Panc1 (cell line): Measurements from ENCODE around the gene SUMO1. TPM values are rescaled to one million over a fixed set of nuclear protein-coding genes. Genes with fewer than 3 reads are reported as not detected.
A peak's percentile ranks its signal among the peaks of the same experiment; 100 is the strongest.

Experiments
- ATAC-seq: fragments of 200-7000 bp; cut with Tn5 transposase; 2 replicates; pipeline ENCODE4 v1.9.1; 2020; ENCODE audit warnings: mild to moderate bottlenecking, moderate library complexity
- BruUV-seq: library from RNA; stranded (reverse); fragments of 400-500 nt; replicated peaks from 2 replicates; lab custom pipeline; 2021; lab: Mats Ljungman, UMichigan
- CTCF ChIA-PET: fragments of 300-600 bp; sonication (Branson Sonifier 250); formaldehyde crosslinking; loops from one replicate; lab custom pipeline; 2022; ENCODE audit warnings: antibody characterized with exemption; lab: Charles Lee
- POLR2A ChIA-PET: fragments of 300-600 bp; sonication (Branson Sonifier 250); formaldehyde crosslinking; loops from one replicate; lab custom pipeline; 2022; ENCODE audit warnings: antibody characterized with exemption; lab: Charles Lee
- DNase-seq: peaks from one replicate; pipeline ENCODE4 v3.0.0-alpha.2; 2010; ENCODE audit warnings: low read depth, low spot score
- H3K27ac ChIP-seq: 2 replicates; pipeline ENCODE4 v1.5.1; 2011; ENCODE audit warnings: mild to moderate bottlenecking, low read length, inconsistent platforms
- H3K27me3 ChIP-seq: fragments of 200-500 bp; sonication (Bioruptor generic); 2 replicates; pipeline ENCODE4 v1.6.0; 2014; ENCODE audit warnings: low read length, inconsistent platforms; ENCODE audit not compliant: control insufficient read depth, insufficient read depth
- H3K36me3 ChIP-seq: fragments of 200-500 bp; sonication (Bioruptor generic); 2 replicates; pipeline ENCODE4 v1.5.1; 2014; ENCODE audit warnings: inconsistent platforms, mild to moderate bottlenecking, low read length, moderate library complexity; ENCODE audit not compliant: control insufficient read depth, insufficient read depth
- H3K4me1 ChIP-seq: 2 replicates; pipeline ENCODE4 v1.5.1; 2011; ENCODE audit warnings: inconsistent platforms, mild to moderate bottlenecking, low read length, moderate library complexity; ENCODE audit not compliant: control insufficient read depth, insufficient read depth
- H3K4me3 ChIP-seq, 2 experiments: 2 replicates each; pipeline ENCODE4 v1.5.1; 2011 to 2012; ENCODE audit warnings: low read depth in 2 of 2, low read length in 2 of 2, mild to moderate bottlenecking in 2 of 2, inconsistent platforms in 1 of 2, moderate library complexity in 1 of 2
- H3K9me3 ChIP-seq: fragments of 200-500 bp; sonication (Bioruptor generic); 2 replicates; pipeline ENCODE4 v1.5.1; 2014; ENCODE audit warnings: low read depth, mild to moderate bottlenecking, inconsistent platforms, low read length, moderate library complexity; ENCODE audit not compliant: control insufficient read depth, insufficient read depth
- CTCF ChIP-seq: fragments of 450-650 bp; IDR thresholded peaks from 2 replicates; pipeline ENCODE4 v1.5.1; 2017; ENCODE audit warnings: mild to moderate bottlenecking
- POLR2AphosphoS5 ChIP-seq: IDR thresholded peaks from 2 replicates; pipeline ENCODE4 v1.6.1; 2012; ENCODE audit warnings: mild to moderate bottlenecking, low read depth, low read length, moderate library complexity
- REST ChIP-seq, 2 experiments: IDR thresholded peaks; 2 replicates each; pipeline ENCODE4 v1.6.1; 2011 to 2012; ENCODE audit warnings: low read depth in 2 of 2, control low read depth in 1 of 2, low read length in 1 of 2, mild to moderate bottlenecking in 1 of 2, moderate library complexity in 1 of 2; ENCODE audit not compliant: insufficient read depth in 1 of 2
- SIN3A ChIP-seq: IDR thresholded peaks from 2 replicates; pipeline ENCODE4 v1.6.1; 2012; ENCODE audit warnings: low read depth, mild to moderate bottlenecking, low read length, moderate library complexity, borderline replicate concordance; ENCODE audit not compliant: insufficient read depth
- TCF7L2 ChIP-seq: IDR thresholded peaks from 2 replicates; pipeline ENCODE4 v1.6.1; 2011; ENCODE audit warnings: mild to moderate bottlenecking, low read depth, low read length, inconsistent platforms
- in situ Hi-C: cut with HindIII; loops from 2 replicates; pipeline ENCODE4 v1.10.0; 2016; ENCODE audit warnings: low sequenced_read_pairs, low pct_unique_long_range_greater_than_20kb
- intact Hi-C: fragments of 100-400 bp; cut with micrococcal nuclease; formaldehyde crosslinking; loops from one replicate; pipeline ENCODE4 v1.10.0; 2022; ENCODE audit not compliant: unreplicated experiment
- total RNA-seq: library from RNA; stranded (reverse); gene quantifications from one replicate; pipeline ENCODE4 v1.2.1, GENCODE V29; 2021; ENCODE audit not compliant: unreplicated experiment

SUMO1 gene
- total RNA-seq, 1 experiment from 2014 or later, result 137 TPM

GRCh38 chr2:202237787-202238233 is 587 bp downstream of the SUMO1 start:
- Histone ChIP-seq H3K4me3 (peak overlapping the region; percentile 87 to 97), H3K4me1 (peaks cover 4% of the 10 kb centered on the region; the same call in 1 of the 2 replicates), H3K27ac (peak overlapping the region; percentile 84), H3K27me3 (no peaks in the 10 kb centered on the region), H3K36me3 (no peaks in the 10 kb centered on the region), H3K9me3 (no peaks in the 10 kb centered on the region)
- in situ Hi-C loops, result no loop called here
- ChIA-PET POLR2A (no interaction called here), CTCF (no interaction called here)
- peak; percentile 73 for ATAC-seq
- TF ChIP-seq POLR2AphosphoS5 (no peak), REST (IDR thresholded peaks at IDR 0.05; ENCODE audit: insufficient read depth in 1 of 2, low read depth in 2 of 2, low read length in 1 of 2) (no peak), SIN3A (no peak), TCF7L2 (no peak), CTCF (no peak)
- intact Hi-C loops, result no loop called here
- no TSS peak for BruUV-seq
- no peak for DNase-seq

- H3K27me3 ChIP-seq, result no peaks in the 10 kb centered on the region
- peaks cover 3% of the 10 kb centered on the region; the same call in 1 of the 2 replicates for H3K4me1 ChIP-seq
- H3K4me3 ChIP-seq, result no peak overlapping the region
- POLR2A ChIA-PET, result no interaction called here
- TF ChIP-seq REST (IDR thresholded peaks at IDR 0.05; ENCODE audit: insufficient read depth in 1 of 2, low read depth in 2 of 2, low read length in 1 of 2) (no peak), POLR2AphosphoS5 (no peak), CTCF (no peak), SIN3A (no peak), TCF7L2 (no peak)
- in situ Hi-C loops, result no loop called here
- DNase-seq, result no peak
- CTCF ChIA-PET, result no interaction called here
- BruUV-seq, result TSS peak; percentile 5
- no peaks in the 10 kb centered on the region; the same call in 1 of the 2 replicates for H3K36me3 ChIP-seq
- no peaks in the 10 kb centered on the region for H3K9me3 ChIP-seq
- no peak overlapping the region for H3K27ac ChIP-seq
- no peak for ATAC-seq
- intact Hi-C loops, result no loop called here
Observed at GRCh38 chr2:202221873-202222272, 16.5 kb downstream of the SUMO1 start.
